Measurements from ENCODE around the gene SH3BP5L. TPM values are rescaled to one million over a fixed set of nuclear protein-coding genes. Genes with fewer than 3 reads are reported as not detected.

The SH3BP5L gene
- total and polyA plus RNA-seq, 10 of the 15 experiments (the other 5 are each of a cell fraction or from before 2014, with no cell fraction given): 1.1 to 22.8 (median 10.9) TPM

- TF ChIP-seq CUX1 (IDR thresholded peaks at IDR 0.05; ENCODE audit: insufficient replicate concordance, low read depth, low read length): no peak
Observed at GRCh38 chr1:248824701-248825100, 1.0 kb downstream of the SH3BP5L start (continued).

- Histone ChIP-seq H2AFZ (ENCODE audit: control insufficient read depth, low read depth, low read length) (no peak overlapping the region), H3K9ac (ENCODE audit: control insufficient read depth, insufficient read depth, low read length) (peak overlapping the region; percentile 81; the same call in 1 of the 2 replicates), H3K4me3 (peak overlapping the region; percentile 79; the same call in 1 of the 2 replicates), H3K79me2 (ENCODE audit: control insufficient read depth, insufficient read depth, low read length) (peaks cover 35% of the 10 kb centered on the region), H3K4me2 (ENCODE audit: control insufficient read depth, insufficient read depth) (peak overlapping the region; percentile 97), H3K9me3 (replicated peaks; ENCODE audit: control insufficient read depth, insufficient read depth, low read length) (no peaks in the 10 kb centered on the region), H3K27ac (ENCODE audit: control insufficient read depth, insufficient read depth) (no peak overlapping the region), H3K36me3 (ENCODE audit: control insufficient read depth in 2 of 2, insufficient read depth in 2 of 2, low read length in 1 of 2) (peaks cover 2 to 15% of the 10 kb centered on the region in 2 experiments; a peak in 3 of 4 replicates), H4K20me1 (ENCODE audit: control insufficient read depth, insufficient read depth) (no peaks in the 10 kb centered on the region), H3K4me1 (ENCODE audit: control insufficient read depth, insufficient read depth, low read length) (peaks cover 15% of the 10 kb centered on the region), H3K27me3 (replicated peaks in 1 of 2; ENCODE audit: control insufficient read depth in 2 of 2, insufficient read depth in 2 of 2, low read length in 1 of 2) (no peaks in the 10 kb centered on the region)
- CTCF ChIA-PET: interaction anchor here (1.9 to 5.2 kb wide), 2 partner anchors 13 to 17 kb away, joined by 6 to 79 read pairs; partner anchors contain the start of gene ZNF672
- RAD21 ChIA-PET (ENCODE audit: unreplicated experiment): no interaction called here
- POLR2A ChIA-PET: interaction anchor here (5.2 kb wide), 1 partner anchor 14 kb away, joined by 83 read pairs; the partner anchor contains the start of gene ZNF672
- WGBS (ENCODE audit: insufficient coverage, insufficient replicate concordance, low lambda C conversion rate, missing lambda C conversion rate): 100% methylated on average over 1 of the region's 1 CpG
- SMC1A ChIA-PET (ENCODE audit: uncharacterized antibody, unreplicated experiment): interaction anchor here (2.9 kb wide), 1 partner anchor 18 kb away, joined by 12 read pairs; no protein-coding TSS in a partner anchor
- ATAC-seq (no peak), FAIRE-seq (no peak), DNase-seq (ENCODE audit: low read depth, low spot score) (no peak)
- intact Hi-C loops (cut with micrococcal nuclease; ENCODE audit: unreplicated experiment): loop anchor here (5.0 kb wide), 1 partner anchor 582 kb away; no protein-coding TSS in a partner anchor
- BruUV-seq (replicated peaks): no TSS peak
- TF ChIP-seq IRF4 (IDR thresholded peaks at IDR 0.05; ENCODE audit: low read depth, low read length) (no peak), SIN3A (IDR thresholded peaks at IDR 0.05; ENCODE audit: low read depth, low read length) (no peak), SMAD5 (IDR thresholded peaks at IDR 0.05; ENCODE audit: low read depth) (no peak), RELB (IDR thresholded peaks at IDR 0.05; ENCODE audit: low read depth) (no peak), MAX (IDR thresholded peaks at IDR 0.05; ENCODE audit: low read depth, low read length) (no peak), KDM1A (IDR thresholded peaks at IDR 0.05; ENCODE audit: borderline replicate concordance) (no peak), EZH2 (IDR thresholded peaks at IDR 0.05; ENCODE audit: borderline replicate concordance, control insufficient read depth, low read depth, low read length) (no peak), SRF (IDR thresholded peaks at IDR 0.05; ENCODE audit: low read depth in 2 of 2, low read length in 2 of 2) (no peak), CREM (IDR thresholded peaks at IDR 0.05; ENCODE audit: low read depth) (no peak), HDGF (IDR thresholded peaks at IDR 0.05) (no peak), MYC (IDR thresholded peaks at IDR 0.05; ENCODE audit: insufficient read depth, insufficient read length, insufficient replicate concordance, low read length, severe bottlenecking) (no peak), ATF7 (IDR thresholded peaks at IDR 0.05; ENCODE audit: low read depth) (no peak), TCF7 (IDR thresholded peaks at IDR 0.05; ENCODE audit: borderline replicate concordance) (no peak), SMAD1 (IDR thresholded peaks at IDR 0.05; ENCODE audit: low read depth, partially characterized antibody) (no peak), MTA2 (IDR thresholded peaks at IDR 0.05; ENCODE audit: low read depth) (no peak)
- in situ Hi-C loops (cut with MboI): no loop called here
Observed at GRCh38 chr1:248824301-248824700, 1.4 kb downstream of the SH3BP5L start.
